GM06990 (cell line): ENCODE data around the gene EIF4E1B.

Source experiments
- DNase-seq: peaks from one replicate; pipeline ENCODE4 v3.0.0-alpha.2; 2011; ENCODE audit not compliant: insufficient read length; ENCODE audit errors: extremely low read depth
- H3K27me3 ChIP-seq: replicated peaks from 2 replicates; pipeline ENCODE4 v1.6.0; 2011; ENCODE audit warnings: low read length; ENCODE audit not compliant: control insufficient read depth, insufficient read depth
- H3K36me3 ChIP-seq: 2 replicates; pipeline ENCODE4 v1.5.1; 2011; ENCODE audit warnings: low read length; ENCODE audit not compliant: control insufficient read depth, insufficient read depth
- H3K4me3 ChIP-seq: replicated peaks from 2 replicates; pipeline ENCODE4 v1.5.1; 2011; ENCODE audit warnings: low read depth, mild to moderate bottlenecking, control low read depth, low read length
- TF ChIP-seq, protein P1 (sequence below): IDR thresholded peaks from 2 replicates; pipeline ENCODE4 v1.5.1; 2011; ENCODE audit warnings: low read length, control low read depth, mild to moderate bottlenecking, inconsistent platforms; ENCODE audit not compliant: insufficient read depth, poor library complexity, severe bottlenecking

EIF4E1B gene

DNA sequence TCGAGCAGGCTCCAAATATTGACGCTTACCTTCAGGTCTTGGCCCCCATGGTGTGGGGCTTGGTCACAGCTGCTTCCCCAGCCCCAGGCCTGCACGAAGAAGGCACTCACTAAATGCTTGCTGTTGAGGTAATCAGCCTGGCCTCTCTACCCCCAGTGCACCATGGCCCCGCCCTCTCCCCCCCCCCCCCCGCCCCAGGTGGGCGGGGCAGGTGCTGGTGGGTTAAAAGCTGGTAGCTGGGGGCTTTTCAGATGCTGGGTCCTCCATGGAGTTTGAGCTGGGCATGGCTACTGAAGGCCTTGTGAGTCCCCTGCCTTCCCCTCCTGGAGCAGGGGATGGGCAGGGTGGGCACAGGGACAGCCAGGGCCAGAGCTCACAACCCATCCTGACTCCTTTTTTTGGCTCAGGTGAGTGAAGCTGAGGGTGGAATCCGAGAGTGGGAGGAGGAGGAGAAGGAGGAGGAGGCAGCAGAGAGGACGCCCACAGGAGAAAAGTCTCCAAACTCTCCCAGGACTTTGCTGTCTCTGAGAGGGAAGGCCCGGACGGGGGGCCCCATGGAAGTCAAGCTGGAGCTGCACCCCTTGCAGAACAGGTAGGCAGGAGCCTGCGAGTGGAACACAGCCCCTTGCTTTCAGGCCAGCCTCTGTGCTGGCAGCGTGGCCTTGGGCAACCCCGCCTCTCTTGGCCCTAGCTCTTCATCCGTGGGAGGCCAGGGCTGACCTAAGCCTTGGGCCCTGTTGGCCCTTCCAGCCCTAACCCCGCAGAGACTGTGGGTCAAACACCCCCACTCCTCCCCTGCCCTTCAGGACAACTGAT lies 12.4 kb downstream of the EIF4E1B start:
- Histone ChIP-seq H3K4me3 (no peak overlapping the region), H3K36me3 (no peaks in the 10 kb centered on the region), H3K27me3 (no peaks in the 10 kb centered on the region; the same call in 1 of the 2 replicates)
- DNase-seq, result no peak
- TF ChIP-seq, protein P1, sequence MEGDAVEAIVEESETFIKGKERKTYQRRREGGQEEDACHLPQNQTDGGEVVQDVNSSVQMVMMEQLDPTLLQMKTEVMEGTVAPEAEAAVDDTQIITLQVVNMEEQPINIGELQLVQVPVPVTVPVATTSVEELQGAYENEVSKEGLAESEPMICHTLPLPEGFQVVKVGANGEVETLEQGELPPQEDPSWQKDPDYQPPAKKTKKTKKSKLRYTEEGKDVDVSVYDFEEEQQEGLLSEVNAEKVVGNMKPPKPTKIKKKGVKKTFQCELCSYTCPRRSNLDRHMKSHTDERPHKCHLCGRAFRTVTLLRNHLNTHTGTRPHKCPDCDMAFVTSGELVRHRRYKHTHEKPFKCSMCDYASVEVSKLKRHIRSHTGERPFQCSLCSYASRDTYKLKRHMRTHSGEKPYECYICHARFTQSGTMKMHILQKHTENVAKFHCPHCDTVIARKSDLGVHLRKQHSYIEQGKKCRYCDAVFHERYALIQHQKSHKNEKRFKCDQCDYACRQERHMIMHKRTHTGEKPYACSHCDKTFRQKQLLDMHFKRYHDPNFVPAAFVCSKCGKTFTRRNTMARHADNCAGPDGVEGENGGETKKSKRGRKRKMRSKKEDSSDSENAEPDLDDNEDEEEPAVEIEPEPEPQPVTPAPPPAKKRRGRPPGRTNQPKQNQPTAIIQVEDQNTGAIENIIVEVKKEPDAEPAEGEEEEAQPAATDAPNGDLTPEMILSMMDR, result no peak

DNA sequence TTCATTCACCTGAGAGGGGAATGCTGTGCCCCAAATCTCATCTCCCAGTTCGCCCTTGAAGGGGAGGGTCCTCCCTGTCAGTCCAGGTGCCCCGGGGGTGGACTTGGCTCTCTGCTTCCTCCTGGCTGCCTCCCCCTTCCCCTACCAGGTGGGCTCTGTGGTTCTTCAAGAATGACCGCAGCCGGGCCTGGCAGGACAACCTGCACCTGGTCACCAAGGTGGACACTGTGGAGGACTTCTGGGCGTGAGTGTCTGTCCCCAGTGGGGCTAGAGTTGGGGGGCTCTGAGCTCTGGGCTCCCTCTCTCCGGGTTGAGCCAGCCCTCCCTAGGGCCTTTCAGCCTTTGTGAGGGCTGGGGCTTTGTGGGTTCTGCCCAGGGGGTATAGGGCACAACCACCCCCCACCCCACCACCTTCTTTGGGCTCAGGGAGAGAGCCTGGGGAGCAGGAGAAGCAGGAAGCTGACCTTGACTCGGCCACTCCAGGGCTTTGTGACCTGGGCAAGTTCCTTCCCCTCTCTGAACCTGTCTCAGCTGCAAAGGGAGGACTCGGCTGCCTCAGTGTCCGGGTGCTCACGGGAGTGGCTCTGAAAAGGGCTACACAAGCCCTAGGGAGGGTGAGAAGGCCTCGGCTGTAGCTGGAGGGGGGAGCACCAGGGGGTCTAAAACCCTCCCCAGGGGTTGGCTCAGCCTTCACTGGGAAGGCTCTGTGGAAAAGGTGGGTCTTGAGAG lies 13.2 kb downstream of the EIF4E1B start:
- Histone ChIP-seq H3K4me3 (no peak overlapping the region), H3K36me3 (no peaks in the 10 kb centered on the region), H3K27me3 (no peaks in the 10 kb centered on the region)
- DNase-seq, result no peak
- TF ChIP-seq, protein P1, result no peak

DNA sequence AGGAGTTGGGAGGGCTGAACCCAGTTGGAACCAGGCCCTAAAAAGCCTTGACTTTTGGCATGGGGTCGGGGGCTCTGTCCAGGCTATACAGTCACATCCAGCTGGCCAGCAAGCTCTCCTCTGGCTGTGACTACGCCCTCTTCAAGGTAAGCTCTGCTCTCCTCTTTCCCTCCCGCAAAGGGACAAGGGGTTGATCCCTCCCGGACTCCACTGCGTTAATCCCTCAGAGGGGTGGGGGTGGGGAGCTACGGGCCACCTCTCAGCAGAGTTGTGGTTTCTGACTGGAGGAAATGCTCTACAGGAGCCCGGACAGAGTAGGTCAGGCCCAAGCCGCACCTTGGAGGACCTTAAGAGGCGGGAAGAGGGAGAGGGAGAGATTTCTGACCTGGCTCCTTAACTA lies 13.8 kb downstream of the EIF4E1B start:
- Histone ChIP-seq H3K27me3 (no peaks in the 10 kb centered on the region), H3K4me3 (no peak overlapping the region), H3K36me3 (no peaks in the 10 kb centered on the region)
- DNase-seq, result no peak
- TF ChIP-seq, protein P1, result no peak

DNA sequence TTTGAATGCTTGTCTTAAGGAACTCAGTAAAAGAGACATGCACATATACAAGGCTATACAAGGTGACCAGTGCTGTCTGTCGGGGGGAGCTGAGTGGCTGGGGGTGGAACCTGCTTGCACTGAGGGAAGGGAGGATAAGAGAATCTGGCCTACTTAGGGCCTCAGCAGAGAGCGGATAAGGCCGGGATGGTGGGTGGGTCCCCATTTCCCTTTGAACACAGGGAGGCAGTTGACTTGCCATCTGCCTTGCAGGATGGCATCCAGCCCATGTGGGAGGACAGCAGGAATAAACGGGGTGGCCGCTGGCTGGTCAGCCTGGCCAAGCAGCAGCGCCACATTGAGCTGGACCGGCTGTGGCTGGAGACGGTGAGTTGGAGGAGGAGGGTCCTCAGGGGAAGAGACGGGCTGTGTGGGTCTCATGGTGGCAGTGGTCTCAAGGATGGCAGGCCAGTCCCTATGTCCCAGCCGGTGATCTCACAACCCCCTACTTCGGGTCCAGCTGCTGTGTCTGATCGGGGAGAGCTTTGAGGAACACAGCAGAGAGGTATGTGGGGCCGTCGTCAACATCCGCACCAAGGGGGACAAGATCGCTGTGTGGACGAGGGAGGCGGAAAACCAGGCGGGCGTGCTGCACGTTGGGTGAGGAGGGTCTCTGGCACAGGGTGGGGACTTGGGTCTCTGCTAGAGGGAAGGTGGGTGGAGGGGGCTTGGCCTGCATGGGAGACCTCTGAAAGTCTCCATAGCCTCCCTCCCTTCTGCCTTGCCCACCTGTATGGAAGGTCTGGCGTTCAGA lies 14.6 kb downstream of the EIF4E1B start:
- DNase-seq, result no peak
- no peak overlapping the region for H3K4me3 ChIP-seq
- TF ChIP-seq, protein P1, result no peak
- no peaks in the 10 kb centered on the region for H3K27me3 ChIP-seq
- no peaks in the 10 kb centered on the region for H3K36me3 ChIP-seq

DNA sequence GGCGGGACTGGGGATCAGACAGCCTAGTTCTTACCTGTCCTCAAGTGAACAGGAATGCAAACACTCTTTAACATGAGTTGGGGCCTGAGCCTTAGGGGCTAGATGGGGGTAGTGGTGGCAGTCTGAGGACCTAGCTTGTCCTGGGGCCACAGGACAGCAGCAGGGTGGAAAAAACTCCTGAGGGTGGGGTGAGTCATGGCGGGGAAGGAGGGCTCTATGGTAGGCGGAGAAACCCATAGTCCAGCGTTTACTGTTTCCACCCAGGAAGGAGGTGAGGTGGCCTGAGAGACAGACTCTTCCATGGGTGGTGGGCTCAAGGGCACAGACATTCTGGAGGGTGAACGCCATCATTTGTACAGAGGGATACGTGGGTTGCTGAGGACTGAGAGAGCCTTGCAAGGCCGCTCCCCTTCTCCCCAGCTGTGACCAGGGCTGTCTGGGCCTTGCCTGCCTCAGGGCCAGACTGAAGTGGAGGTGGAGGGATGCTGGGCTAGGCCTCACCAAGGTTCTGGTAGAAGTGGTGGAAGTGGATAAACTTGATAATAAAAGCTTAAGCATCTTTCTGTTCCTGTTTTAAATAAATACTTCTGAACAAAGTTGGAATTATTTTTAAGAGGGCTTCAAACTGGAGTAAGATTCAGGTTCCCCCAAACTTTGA lies 15.7 kb downstream of the EIF4E1B start:
- TF ChIP-seq, protein P1, result no peak
- Histone ChIP-seq H3K4me3 (no peak overlapping the region), H3K36me3 (no peaks in the 10 kb centered on the region), H3K27me3 (no peaks in the 10 kb centered on the region)
- DNase-seq, result no peak
